WTC11 (cell line): Measurements from ENCODE around the gene NTPCR.

ENCODE experiments used
- ATF1 ChIP-seq: sonication (generic); formaldehyde crosslinking; IDR thresholded peaks from 2 replicates; pipeline ENCODE4 v1.8.1; 2023; ENCODE audit warnings: mild to moderate bottlenecking, moderate library complexity, missing genetic modification reagents
- CREB1 ChIP-seq: sonication (generic); formaldehyde crosslinking; IDR thresholded peaks from 2 replicates; pipeline ENCODE4 v1.8.0; 2023; ENCODE audit warnings: mild to moderate bottlenecking, missing genetic modification reagents
- CTCF ChIP-seq: fragments of 200-600 bp; IDR thresholded peaks from 2 replicates; pipeline ENCODE4 v1.8.0; 2022; ENCODE audit warnings: antibody characterized with exemption
- E2F5 ChIP-seq: sonication (generic); formaldehyde crosslinking; IDR thresholded peaks from 2 replicates; pipeline ENCODE4 v1.8.1; 2022; ENCODE audit warnings: mild to moderate bottlenecking, moderate library complexity, missing genetic modification reagents
- GABPB1 ChIP-seq: sonication (generic); formaldehyde crosslinking; IDR thresholded peaks from 2 replicates; pipeline ENCODE4 v1.8.1; 2023; ENCODE audit warnings: mild to moderate bottlenecking, missing genetic modification reagents
- NFATC4 ChIP-seq: fragments of 250-450 bp; sonication (Bioruptor Pico); IDR thresholded peaks from 2 replicates; pipeline ENCODE4 v1.9.0; 2021; ENCODE audit warnings: mild to moderate bottlenecking
- PREB ChIP-seq: sonication (generic); formaldehyde crosslinking; IDR thresholded peaks from 2 replicates; pipeline ENCODE4 v1.8.1; 2022; ENCODE audit warnings: mild to moderate bottlenecking, missing genetic modification reagents, moderate library complexity, borderline replicate concordance
- SP1 ChIP-seq: sonication (generic); formaldehyde crosslinking; conservative IDR thresholded peaks from 2 replicates; pipeline ENCODE4 v1.8.1; 2022; ENCODE audit warnings: missing genetic modification reagents
- TEAD1 ChIP-seq: sonication (generic); formaldehyde crosslinking; IDR thresholded peaks from 2 replicates; pipeline ENCODE4 v1.8.0; 2022; ENCODE audit warnings: mild to moderate bottlenecking, missing genetic modification reagents
- ZNF138 ChIP-seq: sonication (generic); formaldehyde crosslinking; conservative IDR thresholded peaks from 2 replicates; pipeline ENCODE4 v1.8.1; 2022; ENCODE audit warnings: mild to moderate bottlenecking, moderate library complexity, missing genetic modification reagents
- ZSCAN18 ChIP-seq: fragments of 250-450 bp; sonication (Bioruptor Pico); IDR thresholded peaks from 2 replicates; pipeline ENCODE4 v2.1.2; 2022; ENCODE audit warnings: mild to moderate bottlenecking, moderate library complexity

GRCh38 chr1:232974971-232975370, 24.6 kb downstream of the NTPCR start:
- TF ChIP-seq E2F5 (CRISPR knock-in tag) (no peak), CREB1 (no peak), PREB (CRISPR knock-in tag) (no peak), CTCF (no peak), ATF1 (no peak), GABPB1 (no peak), NFATC4 (CRISPR knock-in tag) (no peak), ZNF138 (CRISPR knock-in tag) (no peak), SP1 (no peak), TEAD1 (no peak), ZSCAN18 (no peak)
